WTC11 (cell line): ENCODE results near the gene DCUN1D1. TPM values are rescaled to one million over a fixed set of nuclear protein-coding genes. Genes with fewer than 3 reads are reported as not detected.

Experiments used
- ATAC-seq: fragments of 200-7000 bp; cut with Tn5 transposase; 2 replicates; pipeline ENCODE4 v1.10.0; 2021; ENCODE audit warnings: mild to moderate bottlenecking, moderate library complexity
- CTCF ChIA-PET: fragments of 300-600 bp; sonication (Branson Sonifier 250); formaldehyde crosslinking; loops from one replicate; lab custom pipeline; 2021; ENCODE audit warnings: antibody characterized with exemption; lab: Charles Lee
- POLR2A ChIA-PET: fragments of 350-600 bp; sonication (Branson Sonifier 250); formaldehyde crosslinking; loops from one replicate; lab custom pipeline; 2021; ENCODE audit warnings: antibody characterized with exemption; lab: Charles Lee
- DNase-seq: peaks from one replicate; pipeline ENCODE4 v3.0.0; 2021; ENCODE audit warnings: low spot score
- H3K27ac Mint-ChIP-seq: 2 replicates; pipeline ENCODE4 v1.8.0; 2021; ENCODE audit warnings: mixed read lengths
- H3K27me3 Mint-ChIP-seq: 2 replicates; pipeline ENCODE4 v1.8.0; 2021; ENCODE audit warnings: low read depth, mild to moderate bottlenecking, moderate library complexity, mixed read lengths
- H3K36me3 Mint-ChIP-seq: 2 replicates; pipeline ENCODE4 v1.8.0; 2021; ENCODE audit warnings: mixed read lengths
- H3K4me1 Mint-ChIP-seq: 2 replicates; pipeline ENCODE4 v1.8.0; 2022; ENCODE audit warnings: mixed read lengths
- H3K4me3 Mint-ChIP-seq: 2 replicates; pipeline ENCODE4 v1.8.0; 2021; ENCODE audit warnings: mild to moderate bottlenecking, moderate library complexity, mixed read lengths
- H3K9me3 Mint-ChIP-seq: 2 replicates; pipeline ENCODE4 v1.8.0; 2021; ENCODE audit warnings: mixed read lengths
- ATF1 ChIP-seq: sonication (generic); formaldehyde crosslinking; IDR thresholded peaks from 2 replicates; pipeline ENCODE4 v1.8.1; 2023; ENCODE audit warnings: mild to moderate bottlenecking, moderate library complexity, missing genetic modification reagents
- ELF4 ChIP-seq: sonication (generic); formaldehyde crosslinking; IDR thresholded peaks from 2 replicates; pipeline ENCODE4 v1.8.1; 2022; ENCODE audit warnings: low read depth, mild to moderate bottlenecking, moderate library complexity, missing genetic modification reagents
- HMGA2 ChIP-seq: fragments of 250-450 bp; sonication (Bioruptor Pico); IDR thresholded peaks from 2 replicates; pipeline ENCODE4 v1.4.0; 2021; ENCODE audit warnings: mild to moderate bottlenecking, moderate library complexity
- IRF2 ChIP-seq: sonication (generic); formaldehyde crosslinking; IDR thresholded peaks from 2 replicates; pipeline ENCODE4 v1.8.0; 2022; ENCODE audit warnings: low read depth, missing genetic modification reagents, borderline replicate concordance
- NR2C2 ChIP-seq: sonication (generic); formaldehyde crosslinking; IDR thresholded peaks from 2 replicates; pipeline ENCODE4 v1.8.0; 2022; ENCODE audit warnings: mild to moderate bottlenecking, missing genetic modification reagents
- TP53 ChIP-seq: sonication (generic); formaldehyde crosslinking; IDR thresholded peaks from 2 replicates; pipeline ENCODE4 v1.8.1; 2023; ENCODE audit warnings: mild to moderate bottlenecking, missing genetic modification reagents
- ZBTB21 ChIP-seq: sonication (generic); formaldehyde crosslinking; IDR thresholded peaks from 2 replicates; pipeline ENCODE4 v1.8.1; 2023; ENCODE audit warnings: mild to moderate bottlenecking, missing genetic modification reagents, borderline replicate concordance
- ZNF232 ChIP-seq: sonication (generic); formaldehyde crosslinking; IDR thresholded peaks from 2 replicates; pipeline ENCODE4 v1.8.0; 2022; ENCODE audit warnings: mild to moderate bottlenecking, missing genetic modification reagents
- total RNA-seq: library from RNA; stranded (reverse); gene quantifications from 3 replicates; pipeline ENCODE4 v1.2.3, GENCODE V29; 2021
- TF ChIP-seq, protein P1 (sequence below): sonication (generic); formaldehyde crosslinking; IDR thresholded peaks from 2 replicates; pipeline ENCODE4 v1.8.1; 2022; ENCODE audit warnings: mild to moderate bottlenecking, moderate library complexity, missing genetic modification reagents
- TF ChIP-seq, protein P2 (sequence below): fragments of 250-450 bp; sonication (Bioruptor Pico); IDR thresholded peaks from 2 replicates; pipeline ENCODE4 v1.8.0; 2021; ENCODE audit warnings: mild to moderate bottlenecking
- TF ChIP-seq, protein P3 (sequence below): sonication (generic); formaldehyde crosslinking; IDR thresholded peaks from 2 replicates; pipeline ENCODE4 v1.8.0; 2023; ENCODE audit warnings: mild to moderate bottlenecking, missing genetic modification reagents
- TF ChIP-seq, protein P4 (sequence below): sonication (generic); formaldehyde crosslinking; IDR thresholded peaks from 2 replicates; pipeline ENCODE4 v1.8.0; 2023; ENCODE audit warnings: missing genetic modification reagents, mild to moderate bottlenecking, borderline replicate concordance
- TF ChIP-seq, protein P5 (sequence below): sonication (generic); formaldehyde crosslinking; IDR thresholded peaks from 2 replicates; pipeline ENCODE4 v1.8.1; 2022; ENCODE audit warnings: missing genetic modification reagents, borderline replicate concordance
- TF ChIP-seq, protein P6 (sequence below): sonication (generic); formaldehyde crosslinking; IDR thresholded peaks from 2 replicates; pipeline ENCODE4 v1.8.1; 2023; ENCODE audit warnings: mild to moderate bottlenecking, moderate library complexity, missing genetic modification reagents
- TF ChIP-seq, protein P7 (sequence below): sonication (generic); formaldehyde crosslinking; IDR thresholded peaks from 2 replicates; pipeline ENCODE4 v1.8.1; 2023; ENCODE audit warnings: mild to moderate bottlenecking, missing genetic modification reagents, borderline replicate concordance
- TF ChIP-seq, protein P8 (sequence below): fragments of 250-450 bp; sonication (Bioruptor Pico); conservative IDR thresholded peaks from 2 replicates; pipeline ENCODE4 v1.9.0; 2021; ENCODE audit warnings: mild to moderate bottlenecking

Gene DCUN1D1
- total RNA-seq, 1 experiment from 2014 or later: 64.5 TPM

DNA sequence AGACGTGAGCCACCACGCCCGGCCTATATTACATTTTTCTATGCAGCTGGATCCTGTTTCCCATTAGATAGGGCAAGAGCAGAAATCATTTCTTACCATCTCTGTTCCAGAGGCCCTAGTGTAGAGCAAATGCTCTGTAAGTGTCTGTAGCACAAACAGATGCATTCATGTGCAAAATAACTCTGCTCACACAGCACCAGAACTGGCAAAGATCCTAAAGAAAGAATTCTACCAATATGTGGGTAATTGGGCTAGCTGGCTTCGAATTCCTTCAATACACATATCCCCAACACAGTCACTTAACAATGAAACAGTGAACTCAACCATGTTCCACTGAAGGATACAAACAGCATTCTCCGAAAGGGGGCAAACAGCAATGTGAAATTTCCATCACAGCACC, 32.7 kb upstream of the DCUN1D1 start:
- Mint-ChIP-seq H3K36me3 (peaks cover 23% of the 10 kb centered on the region), H3K9me3 (no peaks in the 10 kb centered on the region), H3K4me3 (no peak overlapping the region), H3K27me3 (no peaks in the 10 kb centered on the region), H3K4me1 (peaks cover 12% of the 10 kb centered on the region), H3K27ac (peak overlapping the region; percentile 44; the same call in 1 of the 2 replicates)
- ATAC-seq (peak; percentile 60), DNase-seq (no peak)
- POLR2A ChIA-PET: no interaction called here
- CTCF ChIA-PET: interaction anchor here (1.2 to 1.4 kb wide), 2 partner anchors 72 to 108 kb away, joined by 5 to 6 read pairs; no protein-coding TSS in a partner anchor
- no peak for TF ChIP-seq HMGA2 (CRISPR knock-in tag)
- TF ChIP-seq, protein P1, sequence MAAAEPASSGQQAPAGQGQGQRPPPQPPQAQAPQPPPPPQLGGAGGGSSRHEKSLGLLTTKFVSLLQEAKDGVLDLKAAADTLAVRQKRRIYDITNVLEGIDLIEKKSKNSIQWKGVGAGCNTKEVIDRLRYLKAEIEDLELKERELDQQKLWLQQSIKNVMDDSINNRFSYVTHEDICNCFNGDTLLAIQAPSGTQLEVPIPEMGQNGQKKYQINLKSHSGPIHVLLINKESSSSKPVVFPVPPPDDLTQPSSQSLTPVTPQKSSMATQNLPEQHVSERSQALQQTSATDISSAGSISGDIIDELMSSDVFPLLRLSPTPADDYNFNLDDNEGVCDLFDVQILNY (CRISPR knock-in tag): no peak
- TF ChIP-seq, protein P2, sequence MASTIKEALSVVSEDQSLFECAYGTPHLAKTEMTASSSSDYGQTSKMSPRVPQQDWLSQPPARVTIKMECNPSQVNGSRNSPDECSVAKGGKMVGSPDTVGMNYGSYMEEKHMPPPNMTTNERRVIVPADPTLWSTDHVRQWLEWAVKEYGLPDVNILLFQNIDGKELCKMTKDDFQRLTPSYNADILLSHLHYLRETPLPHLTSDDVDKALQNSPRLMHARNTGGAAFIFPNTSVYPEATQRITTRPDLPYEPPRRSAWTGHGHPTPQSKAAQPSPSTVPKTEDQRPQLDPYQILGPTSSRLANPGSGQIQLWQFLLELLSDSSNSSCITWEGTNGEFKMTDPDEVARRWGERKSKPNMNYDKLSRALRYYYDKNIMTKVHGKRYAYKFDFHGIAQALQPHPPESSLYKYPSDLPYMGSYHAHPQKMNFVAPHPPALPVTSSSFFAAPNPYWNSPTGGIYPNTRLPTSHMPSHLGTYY: no peak
- no peak for TF ChIP-seq ATF1 (CRISPR knock-in tag)
- TF ChIP-seq, protein P3, sequence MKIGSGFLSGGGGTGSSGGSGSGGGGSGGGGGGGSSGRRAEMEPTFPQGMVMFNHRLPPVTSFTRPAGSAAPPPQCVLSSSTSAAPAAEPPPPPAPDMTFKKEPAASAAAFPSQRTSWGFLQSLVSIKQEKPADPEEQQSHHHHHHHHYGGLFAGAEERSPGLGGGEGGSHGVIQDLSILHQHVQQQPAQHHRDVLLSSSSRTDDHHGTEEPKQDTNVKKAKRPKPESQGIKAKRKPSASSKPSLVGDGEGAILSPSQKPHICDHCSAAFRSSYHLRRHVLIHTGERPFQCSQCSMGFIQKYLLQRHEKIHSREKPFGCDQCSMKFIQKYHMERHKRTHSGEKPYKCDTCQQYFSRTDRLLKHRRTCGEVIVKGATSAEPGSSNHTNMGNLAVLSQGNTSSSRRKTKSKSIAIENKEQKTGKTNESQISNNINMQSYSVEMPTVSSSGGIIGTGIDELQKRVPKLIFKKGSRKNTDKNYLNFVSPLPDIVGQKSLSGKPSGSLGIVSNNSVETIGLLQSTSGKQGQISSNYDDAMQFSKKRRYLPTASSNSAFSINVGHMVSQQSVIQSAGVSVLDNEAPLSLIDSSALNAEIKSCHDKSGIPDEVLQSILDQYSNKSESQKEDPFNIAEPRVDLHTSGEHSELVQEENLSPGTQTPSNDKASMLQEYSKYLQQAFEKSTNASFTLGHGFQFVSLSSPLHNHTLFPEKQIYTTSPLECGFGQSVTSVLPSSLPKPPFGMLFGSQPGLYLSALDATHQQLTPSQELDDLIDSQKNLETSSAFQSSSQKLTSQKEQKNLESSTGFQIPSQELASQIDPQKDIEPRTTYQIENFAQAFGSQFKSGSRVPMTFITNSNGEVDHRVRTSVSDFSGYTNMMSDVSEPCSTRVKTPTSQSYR: no peak
- no peak for TF ChIP-seq ZBTB21
- no peak for TF ChIP-seq NR2C2 (CRISPR knock-in tag)
- TF ChIP-seq, protein P4, sequence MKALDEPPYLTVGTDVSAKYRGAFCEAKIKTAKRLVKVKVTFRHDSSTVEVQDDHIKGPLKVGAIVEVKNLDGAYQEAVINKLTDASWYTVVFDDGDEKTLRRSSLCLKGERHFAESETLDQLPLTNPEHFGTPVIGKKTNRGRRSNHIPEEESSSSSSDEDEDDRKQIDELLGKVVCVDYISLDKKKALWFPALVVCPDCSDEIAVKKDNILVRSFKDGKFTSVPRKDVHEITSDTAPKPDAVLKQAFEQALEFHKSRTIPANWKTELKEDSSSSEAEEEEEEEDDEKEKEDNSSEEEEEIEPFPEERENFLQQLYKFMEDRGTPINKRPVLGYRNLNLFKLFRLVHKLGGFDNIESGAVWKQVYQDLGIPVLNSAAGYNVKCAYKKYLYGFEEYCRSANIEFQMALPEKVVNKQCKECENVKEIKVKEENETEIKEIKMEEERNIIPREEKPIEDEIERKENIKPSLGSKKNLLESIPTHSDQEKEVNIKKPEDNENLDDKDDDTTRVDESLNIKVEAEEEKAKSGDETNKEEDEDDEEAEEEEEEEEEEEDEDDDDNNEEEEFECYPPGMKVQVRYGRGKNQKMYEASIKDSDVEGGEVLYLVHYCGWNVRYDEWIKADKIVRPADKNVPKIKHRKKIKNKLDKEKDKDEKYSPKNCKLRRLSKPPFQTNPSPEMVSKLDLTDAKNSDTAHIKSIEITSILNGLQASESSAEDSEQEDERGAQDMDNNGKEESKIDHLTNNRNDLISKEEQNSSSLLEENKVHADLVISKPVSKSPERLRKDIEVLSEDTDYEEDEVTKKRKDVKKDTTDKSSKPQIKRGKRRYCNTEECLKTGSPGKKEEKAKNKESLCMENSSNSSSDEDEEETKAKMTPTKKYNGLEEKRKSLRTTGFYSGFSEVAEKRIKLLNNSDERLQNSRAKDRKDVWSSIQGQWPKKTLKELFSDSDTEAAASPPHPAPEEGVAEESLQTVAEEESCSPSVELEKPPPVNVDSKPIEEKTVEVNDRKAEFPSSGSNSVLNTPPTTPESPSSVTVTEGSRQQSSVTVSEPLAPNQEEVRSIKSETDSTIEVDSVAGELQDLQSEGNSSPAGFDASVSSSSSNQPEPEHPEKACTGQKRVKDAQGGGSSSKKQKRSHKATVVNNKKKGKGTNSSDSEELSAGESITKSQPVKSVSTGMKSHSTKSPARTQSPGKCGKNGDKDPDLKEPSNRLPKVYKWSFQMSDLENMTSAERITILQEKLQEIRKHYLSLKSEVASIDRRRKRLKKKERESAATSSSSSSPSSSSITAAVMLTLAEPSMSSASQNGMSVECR: no peak
- TF ChIP-seq, protein P5, sequence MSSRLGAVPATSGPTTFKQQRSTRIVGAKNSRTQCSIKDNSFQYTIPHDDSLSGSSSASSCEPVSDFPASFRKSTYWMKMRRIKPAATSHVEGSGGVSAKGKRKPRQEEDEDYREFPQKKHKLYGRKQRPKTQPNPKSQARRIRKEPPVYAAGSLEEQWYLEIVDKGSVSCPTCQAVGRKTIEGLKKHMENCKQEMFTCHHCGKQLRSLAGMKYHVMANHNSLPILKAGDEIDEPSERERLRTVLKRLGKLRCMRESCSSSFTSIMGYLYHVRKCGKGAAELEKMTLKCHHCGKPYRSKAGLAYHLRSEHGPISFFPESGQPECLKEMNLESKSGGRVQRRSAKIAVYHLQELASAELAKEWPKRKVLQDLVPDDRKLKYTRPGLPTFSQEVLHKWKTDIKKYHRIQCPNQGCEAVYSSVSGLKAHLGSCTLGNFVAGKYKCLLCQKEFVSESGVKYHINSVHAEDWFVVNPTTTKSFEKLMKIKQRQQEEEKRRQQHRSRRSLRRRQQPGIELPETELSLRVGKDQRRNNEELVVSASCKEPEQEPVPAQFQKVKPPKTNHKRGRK (CRISPR knock-in tag): no peak
- TF ChIP-seq ELF4 (CRISPR knock-in tag): no peak
- no peak for TF ChIP-seq TP53
- TF ChIP-seq, protein P6, sequence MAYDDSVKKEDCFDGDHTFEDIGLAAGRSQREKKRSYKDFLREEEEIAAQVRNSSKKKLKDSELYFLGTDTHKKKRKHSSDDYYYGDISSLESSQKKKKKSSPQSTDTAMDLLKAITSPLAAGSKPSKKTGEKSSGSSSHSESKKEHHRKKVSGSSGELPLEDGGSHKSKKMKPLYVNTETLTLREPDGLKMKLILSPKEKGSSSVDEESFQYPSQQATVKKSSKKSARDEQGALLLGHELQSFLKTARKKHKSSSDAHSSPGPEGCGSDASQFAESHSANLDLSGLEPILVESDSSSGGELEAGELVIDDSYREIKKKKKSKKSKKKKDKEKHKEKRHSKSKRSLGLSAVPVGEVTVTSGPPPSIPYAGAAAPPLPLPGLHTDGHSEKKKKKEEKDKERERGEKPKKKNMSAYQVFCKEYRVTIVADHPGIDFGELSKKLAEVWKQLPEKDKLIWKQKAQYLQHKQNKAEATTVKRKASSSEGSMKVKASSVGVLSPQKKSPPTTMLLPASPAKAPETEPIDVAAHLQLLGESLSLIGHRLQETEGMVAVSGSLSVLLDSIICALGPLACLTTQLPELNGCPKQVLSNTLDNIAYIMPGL (CRISPR knock-in tag): no peak
- TF ChIP-seq, protein P7, sequence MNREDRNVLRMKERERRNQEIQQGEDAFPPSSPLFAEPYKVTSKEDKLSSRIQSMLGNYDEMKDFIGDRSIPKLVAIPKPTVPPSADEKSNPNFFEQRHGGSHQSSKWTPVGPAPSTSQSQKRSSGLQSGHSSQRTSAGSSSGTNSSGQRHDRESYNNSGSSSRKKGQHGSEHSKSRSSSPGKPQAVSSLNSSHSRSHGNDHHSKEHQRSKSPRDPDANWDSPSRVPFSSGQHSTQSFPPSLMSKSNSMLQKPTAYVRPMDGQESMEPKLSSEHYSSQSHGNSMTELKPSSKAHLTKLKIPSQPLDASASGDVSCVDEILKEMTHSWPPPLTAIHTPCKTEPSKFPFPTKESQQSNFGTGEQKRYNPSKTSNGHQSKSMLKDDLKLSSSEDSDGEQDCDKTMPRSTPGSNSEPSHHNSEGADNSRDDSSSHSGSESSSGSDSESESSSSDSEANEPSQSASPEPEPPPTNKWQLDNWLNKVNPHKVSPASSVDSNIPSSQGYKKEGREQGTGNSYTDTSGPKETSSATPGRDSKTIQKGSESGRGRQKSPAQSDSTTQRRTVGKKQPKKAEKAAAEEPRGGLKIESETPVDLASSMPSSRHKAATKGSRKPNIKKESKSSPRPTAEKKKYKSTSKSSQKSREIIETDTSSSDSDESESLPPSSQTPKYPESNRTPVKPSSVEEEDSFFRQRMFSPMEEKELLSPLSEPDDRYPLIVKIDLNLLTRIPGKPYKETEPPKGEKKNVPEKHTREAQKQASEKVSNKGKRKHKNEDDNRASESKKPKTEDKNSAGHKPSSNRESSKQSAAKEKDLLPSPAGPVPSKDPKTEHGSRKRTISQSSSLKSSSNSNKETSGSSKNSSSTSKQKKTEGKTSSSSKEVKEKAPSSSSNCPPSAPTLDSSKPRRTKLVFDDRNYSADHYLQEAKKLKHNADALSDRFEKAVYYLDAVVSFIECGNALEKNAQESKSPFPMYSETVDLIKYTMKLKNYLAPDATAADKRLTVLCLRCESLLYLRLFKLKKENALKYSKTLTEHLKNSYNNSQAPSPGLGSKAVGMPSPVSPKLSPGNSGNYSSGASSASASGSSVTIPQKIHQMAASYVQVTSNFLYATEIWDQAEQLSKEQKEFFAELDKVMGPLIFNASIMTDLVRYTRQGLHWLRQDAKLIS: no peak
- TF ChIP-seq IRF2 (CRISPR knock-in tag): no peak
- no peak for TF ChIP-seq ZNF232 (CRISPR knock-in tag)
- TF ChIP-seq, protein P8, sequence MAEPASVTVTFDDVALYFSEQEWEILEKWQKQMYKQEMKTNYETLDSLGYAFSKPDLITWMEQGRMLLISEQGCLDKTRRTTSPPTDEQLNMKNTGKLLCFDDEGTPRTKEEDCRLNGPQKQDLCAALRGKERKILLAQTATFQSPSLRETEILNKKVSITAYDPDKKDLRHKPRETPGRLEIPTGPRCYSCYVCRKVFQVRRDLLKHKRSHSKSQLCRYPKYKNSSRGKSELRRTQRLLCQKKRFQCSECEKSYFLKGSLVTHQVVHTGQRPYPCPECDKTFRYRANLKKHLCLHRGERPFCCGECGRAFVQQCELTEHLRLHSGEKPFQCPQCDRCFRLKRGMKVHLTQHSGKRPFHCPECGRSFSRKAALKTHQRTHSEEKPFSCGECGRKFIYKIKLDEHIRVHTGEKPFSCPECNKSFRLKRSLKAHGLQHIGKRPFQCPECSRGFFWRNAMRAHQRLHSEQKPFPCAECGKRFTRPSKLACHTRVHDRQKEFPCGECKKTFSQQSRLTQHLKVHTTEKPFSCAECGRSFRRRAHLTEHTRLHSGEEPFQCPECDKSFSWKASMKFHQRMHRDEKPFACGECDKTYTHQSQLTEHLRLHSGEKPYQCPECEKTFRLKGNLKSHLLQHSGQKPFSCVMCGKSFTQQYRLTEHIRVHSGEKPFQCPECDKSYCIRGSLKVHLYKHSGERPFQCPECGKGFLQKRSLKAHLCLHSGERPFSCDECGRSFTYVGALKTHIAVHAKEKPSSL (CRISPR knock-in tag): no peak
